Mucosa of gallbladder (tissue), 1 donor: ENCODE measurements around the gene CFAP210. TPM values are rescaled to one million over a fixed set of nuclear protein-coding genes. Genes with fewer than 3 reads are reported as not detected.
"Not testable (repeated sequence)": the region's sequence is repeated elsewhere in the genome, so short reads cannot be mapped to it uniquely, and the experiment has no call there.

ENCODE experiments used
- DNase-seq: peaks from one replicate; pipeline ENCODE4 v3.0.0-alpha.2; 2020; ENCODE audit warnings: low spot score
- total RNA-seq: library from RNA; stranded (reverse); gene quantifications from one replicate; pipeline ENCODE4 v1.2.1, GENCODE V29; 2021
- donor health status: DM: no; HTN: no; CAD: no.

Gene CFAP210
- total RNA-seq, 1 donor from 2014 or later, result 0.23 TPM

DNA sequence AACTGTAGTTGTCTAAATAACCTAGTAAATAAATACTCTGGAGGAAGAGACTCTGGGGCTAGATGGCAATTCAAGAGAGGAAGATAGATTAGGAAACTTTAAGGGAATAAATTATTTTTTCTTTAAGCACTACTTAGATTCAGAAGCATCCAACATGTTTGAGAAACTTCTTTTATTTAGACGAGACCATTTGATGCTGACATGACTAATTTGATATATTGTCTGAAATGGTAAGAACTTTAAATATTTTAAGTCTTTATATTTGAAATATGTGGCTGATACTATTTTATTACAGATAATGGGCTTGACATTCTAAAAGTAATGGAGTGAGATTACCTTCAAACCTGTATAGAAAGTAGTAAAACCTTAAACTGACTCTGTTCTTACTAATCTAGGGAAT, 73.7 kb downstream of the CFAP210 start:
- no peak for DNase-seq

DNA sequence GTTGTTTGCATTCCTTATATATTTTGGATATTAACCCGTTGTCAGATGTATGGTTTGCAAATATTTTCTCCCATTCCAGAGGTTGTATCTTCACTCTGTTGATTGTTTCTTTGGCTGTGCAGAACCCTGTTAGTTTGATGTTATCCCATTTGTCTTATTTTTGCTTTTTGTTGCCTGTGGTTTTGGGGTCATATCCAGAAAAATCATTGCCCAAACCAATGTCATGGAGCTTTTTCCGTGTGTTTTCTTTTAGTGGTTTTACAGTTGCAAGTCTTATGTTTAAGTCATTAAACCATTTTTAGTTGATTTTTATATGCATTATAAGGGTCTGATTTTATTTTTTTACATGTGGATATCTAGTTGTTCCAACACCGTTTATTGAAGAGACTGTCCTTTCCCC, 74.3 kb downstream of the CFAP210 start:
- no peak for DNase-seq

DNA sequence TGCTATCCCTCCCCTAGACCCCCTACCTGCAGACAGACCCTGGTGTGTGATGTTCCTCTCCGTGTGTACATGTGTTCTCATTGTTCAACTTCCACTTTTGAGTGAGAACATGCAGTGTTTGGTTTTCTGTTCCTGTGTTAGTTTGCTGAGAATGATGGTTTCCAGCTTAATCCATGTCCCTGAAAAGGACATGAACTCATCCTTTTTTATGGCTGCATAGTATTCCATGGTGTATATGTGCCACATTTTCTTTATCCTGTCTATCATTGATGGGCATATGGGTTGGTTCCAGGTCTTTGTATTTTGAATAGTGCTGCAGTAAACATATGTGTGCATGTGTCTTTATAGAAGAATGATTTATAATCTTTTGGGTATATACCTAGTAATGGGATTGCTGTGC, 78.2 kb downstream of the CFAP210 start:
- not testable (repeated sequence) for DNase-seq

DNA sequence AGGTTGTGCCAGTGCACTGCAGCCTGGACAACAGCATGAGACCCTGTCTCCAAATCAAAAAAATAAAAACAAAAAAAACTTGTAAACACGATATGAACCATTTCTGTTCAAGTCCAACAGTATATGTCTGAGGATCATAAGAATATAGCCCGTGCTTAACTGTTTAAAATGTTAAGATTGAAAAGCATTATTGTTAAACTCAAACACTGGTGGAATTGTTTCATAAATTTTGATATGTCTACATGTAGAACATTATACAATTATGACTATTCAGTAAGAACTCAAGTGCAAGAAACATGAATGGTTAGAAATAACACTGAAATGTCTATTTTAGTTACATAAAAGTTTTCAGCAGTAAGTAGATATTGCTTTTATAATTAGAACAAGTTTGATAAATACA, 80.3 kb downstream of the CFAP210 start:
- DNase-seq, result no peak

DNA sequence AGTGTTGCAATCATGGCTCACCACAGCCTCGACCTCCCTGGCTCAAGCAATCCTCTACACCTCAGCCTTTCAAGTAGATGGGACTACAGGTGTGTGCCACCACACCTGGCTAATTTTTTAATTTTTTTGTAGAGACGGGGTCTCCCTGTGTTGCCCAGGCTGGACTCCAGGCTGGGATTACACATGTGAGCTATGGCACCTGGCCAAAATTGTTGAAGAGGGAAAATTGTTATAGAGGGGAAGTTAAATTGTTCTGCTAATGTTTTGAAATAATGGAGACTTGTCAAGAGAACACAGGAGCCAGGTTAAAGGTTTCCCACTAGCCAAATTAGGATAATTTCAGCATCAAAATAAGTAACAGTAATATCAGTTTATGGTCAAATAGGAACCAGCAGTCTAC, 84.9 kb downstream of the CFAP210 start:
- no peak for DNase-seq

DNA sequence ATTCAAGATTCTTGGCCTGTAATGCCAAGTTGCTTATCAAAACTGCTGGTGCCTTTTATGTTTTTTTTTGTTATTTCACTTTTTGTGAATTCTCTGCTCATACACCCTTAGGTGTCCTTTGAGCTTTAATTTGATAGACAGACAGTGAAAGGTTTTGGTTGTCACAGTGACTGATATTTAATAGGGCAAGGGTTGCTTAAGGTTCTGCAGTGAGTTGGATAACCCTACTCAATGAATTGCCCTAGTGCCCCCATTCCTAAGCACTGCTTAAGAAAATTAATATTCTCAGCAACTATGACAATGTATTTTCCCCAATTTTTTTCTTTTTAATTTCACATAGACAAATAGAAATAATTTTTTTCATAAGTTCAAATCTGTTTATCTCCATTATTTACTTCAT, 94.6 kb downstream of the CFAP210 start:
- no peak for DNase-seq

DNA sequence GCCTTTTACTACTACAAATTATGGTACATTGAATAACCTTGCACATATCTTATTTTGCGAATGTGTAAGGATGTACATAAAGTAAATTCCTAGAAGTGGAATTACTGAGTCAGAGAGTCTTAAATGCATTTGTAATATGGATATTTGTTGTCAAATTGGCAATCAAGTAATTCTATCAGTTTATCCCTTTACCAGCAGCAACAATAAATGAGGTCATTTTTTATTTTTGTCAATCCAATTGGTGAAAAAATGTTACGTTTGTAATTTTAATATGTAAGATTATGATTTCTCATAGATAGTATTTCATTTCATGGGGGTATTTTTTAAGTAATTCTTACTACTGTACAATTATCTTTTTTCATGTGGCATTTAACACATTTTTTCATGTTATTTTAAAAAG, 95.2 kb downstream of the CFAP210 start:
- DNase-seq, result no peak

DNA sequence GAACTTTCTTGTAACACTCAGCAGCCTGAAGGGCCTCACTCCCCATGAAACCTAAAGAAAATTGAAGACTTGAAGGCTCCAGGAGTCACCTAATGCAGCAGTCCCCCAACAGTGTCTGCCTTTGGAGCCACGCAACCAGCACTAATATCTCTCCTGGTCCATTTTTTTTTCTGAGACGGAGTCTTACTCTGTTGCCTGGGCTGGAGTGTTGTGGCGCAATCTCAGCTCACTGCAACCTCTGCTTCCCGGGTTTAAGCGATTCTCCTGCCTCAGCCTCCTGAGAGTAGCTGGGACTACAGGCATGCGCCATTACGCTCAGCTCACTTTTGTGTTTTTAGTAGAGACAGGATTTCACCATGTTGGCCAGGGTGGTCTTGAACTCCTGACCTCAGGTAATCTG, 97.7 kb downstream of the CFAP210 start:
- DNase-seq, result not testable (repeated sequence)

Other genes with a start within 250 kb of the CFAP210 start
- 13.6 TPM for gene BBS5, start 214.9 kb downstream of the CFAP210 start, total RNA-seq
- gene KLHL41, start 184.7 kb downstream of the CFAP210 start, total RNA-seq, result 6.2 TPM
- 17.1 TPM for gene FASTKD1, start 120.5 kb downstream of the CFAP210 start, total RNA-seq
- gene PPIG, start 110.1 kb downstream of the CFAP210 start, total RNA-seq, result 44.9 TPM
- gene PHOSPHO2, start 64 bp upstream of the CFAP210 start, total RNA-seq, result 9.6 TPM
- gene KLHL23, start 39.4 kb upstream of the CFAP210 start, total RNA-seq, result 15.9 TPM
- 67.9 TPM for gene SSB, start 104.5 kb upstream of the CFAP210 start, total RNA-seq
- 39.9 TPM for gene METTL5, start 130.5 kb upstream of the CFAP210 start, total RNA-seq
- 39.0 TPM for gene UBR3, start 133.0 kb upstream of the CFAP210 start, total RNA-seq